ENCODE measurements around the gene TBC1D30.

DNA sequence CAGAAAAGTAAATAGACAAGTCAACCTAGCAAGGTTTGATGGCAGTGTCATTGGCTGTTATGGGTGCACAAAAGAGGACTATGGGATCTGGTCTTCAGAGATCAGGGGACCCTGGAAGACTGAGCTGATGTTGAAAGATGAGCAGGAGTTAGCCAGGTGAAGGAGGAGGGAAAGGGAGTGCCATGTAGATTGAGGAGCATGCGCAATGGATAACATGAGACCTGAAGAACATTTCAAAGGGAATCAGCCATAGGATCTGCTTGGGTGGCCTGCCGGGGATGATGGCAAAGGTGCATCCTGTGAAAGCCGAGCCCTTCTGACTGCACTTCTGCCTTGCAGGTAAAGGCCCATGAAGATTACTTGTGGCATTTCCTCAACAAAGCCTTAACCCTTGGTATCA is 90.8 kb downstream of the TBC1D30 start:
- TF ChIP-seq, protein P1, sequence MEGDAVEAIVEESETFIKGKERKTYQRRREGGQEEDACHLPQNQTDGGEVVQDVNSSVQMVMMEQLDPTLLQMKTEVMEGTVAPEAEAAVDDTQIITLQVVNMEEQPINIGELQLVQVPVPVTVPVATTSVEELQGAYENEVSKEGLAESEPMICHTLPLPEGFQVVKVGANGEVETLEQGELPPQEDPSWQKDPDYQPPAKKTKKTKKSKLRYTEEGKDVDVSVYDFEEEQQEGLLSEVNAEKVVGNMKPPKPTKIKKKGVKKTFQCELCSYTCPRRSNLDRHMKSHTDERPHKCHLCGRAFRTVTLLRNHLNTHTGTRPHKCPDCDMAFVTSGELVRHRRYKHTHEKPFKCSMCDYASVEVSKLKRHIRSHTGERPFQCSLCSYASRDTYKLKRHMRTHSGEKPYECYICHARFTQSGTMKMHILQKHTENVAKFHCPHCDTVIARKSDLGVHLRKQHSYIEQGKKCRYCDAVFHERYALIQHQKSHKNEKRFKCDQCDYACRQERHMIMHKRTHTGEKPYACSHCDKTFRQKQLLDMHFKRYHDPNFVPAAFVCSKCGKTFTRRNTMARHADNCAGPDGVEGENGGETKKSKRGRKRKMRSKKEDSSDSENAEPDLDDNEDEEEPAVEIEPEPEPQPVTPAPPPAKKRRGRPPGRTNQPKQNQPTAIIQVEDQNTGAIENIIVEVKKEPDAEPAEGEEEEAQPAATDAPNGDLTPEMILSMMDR (IDR thresholded peaks at IDR 0.05 in 2 of 3, conservative IDR thresholded peaks at IDR 0.05 in 1 of 3; ENCODE audit: insufficient read depth in 2 of 3, low read depth in 1 of 3, low read length in 3 of 3), result no peak
- TF ChIP-seq SIN3B (IDR thresholded peaks at IDR 0.05; ENCODE audit: low read depth) (no peak), CHD7 (IDR thresholded peaks at IDR 0.05; ENCODE audit: low read depth, low read length) (no peak), POLR2H (tag; IDR thresholded peaks at IDR 0.05; ENCODE audit: low read depth) (no peak), TRIM28 (IDR thresholded peaks at IDR 0.05) (no peak), HDAC6 (IDR thresholded peaks at IDR 0.05; ENCODE audit: low read depth, low read length) (no peak), POLR2A (conservative IDR thresholded peaks at IDR 0.05) (no peak), CREB3 (tag; conservative IDR thresholded peaks at IDR 0.05; ENCODE audit: low read depth) (no peak), EZH2 (IDR thresholded peaks at IDR 0.05; ENCODE audit: borderline replicate concordance, low read depth, low read length) (no peak), POLR2AphosphoS5 (IDR thresholded peaks at IDR 0.05; ENCODE audit: control insufficient read depth, insufficient read depth, low read depth, low read length) (no peak), ZNF232 (CRISPR knock-in tag; IDR thresholded peaks at IDR 0.05) (no peak), ZFP36 (IDR thresholded peaks at IDR 0.05; ENCODE audit: low read depth, low read length, partially characterized antibody) (no peak), FOXM1 (IDR thresholded peaks at IDR 0.05; ENCODE audit: low read depth) (no peak), FOXM1 (CRISPR knock-in tag; IDR thresholded peaks at IDR 0.05; ENCODE audit: low read depth) (no peak)
- TF ChIP-seq, protein P2, sequence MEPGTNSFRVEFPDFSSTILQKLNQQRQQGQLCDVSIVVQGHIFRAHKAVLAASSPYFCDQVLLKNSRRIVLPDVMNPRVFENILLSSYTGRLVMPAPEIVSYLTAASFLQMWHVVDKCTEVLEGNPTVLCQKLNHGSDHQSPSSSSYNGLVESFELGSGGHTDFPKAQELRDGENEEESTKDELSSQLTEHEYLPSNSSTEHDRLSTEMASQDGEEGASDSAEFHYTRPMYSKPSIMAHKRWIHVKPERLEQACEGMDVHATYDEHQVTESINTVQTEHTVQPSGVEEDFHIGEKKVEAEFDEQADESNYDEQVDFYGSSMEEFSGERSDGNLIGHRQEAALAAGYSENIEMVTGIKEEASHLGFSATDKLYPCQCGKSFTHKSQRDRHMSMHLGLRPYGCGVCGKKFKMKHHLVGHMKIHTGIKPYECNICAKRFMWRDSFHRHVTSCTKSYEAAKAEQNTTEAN (CRISPR knock-in tag; IDR thresholded peaks at IDR 0.05), result no peak
